Ishikawa (cell line): Measurements from ENCODE around the gene LRRC75B.

Source experiments
- CREB1 ChIP-seq: IDR thresholded peaks from 2 replicates; pipeline ENCODE4 v1.6.1; 2012; ENCODE audit warnings: low read depth
- EP300 ChIP-seq: IDR thresholded peaks from 2 replicates; pipeline ENCODE4 v1.6.1; 2012; ENCODE audit warnings: borderline replicate concordance
- FOXM1 ChIP-seq: IDR thresholded peaks from 2 replicates; pipeline ENCODE4 v1.6.1; 2012; ENCODE audit warnings: low read depth, borderline replicate concordance
- RAD21 ChIP-seq: IDR thresholded peaks from 2 replicates; pipeline ENCODE4 v1.6.1; 2012; ENCODE audit warnings: low read depth
- TAF1 ChIP-seq: IDR thresholded peaks from 2 replicates; pipeline ENCODE4 v1.6.1; 2012; ENCODE audit warnings: low read depth, mild to moderate bottlenecking
- TCF12 ChIP-seq: IDR thresholded peaks from 2 replicates; pipeline ENCODE4 v1.6.1; 2012; ENCODE audit warnings: low read depth
- TEAD4 ChIP-seq: IDR thresholded peaks from 2 replicates; pipeline ENCODE4 v1.6.1; 2012
- YY1 ChIP-seq: IDR thresholded peaks from 2 replicates; pipeline ENCODE4 v1.6.1; 2012; ENCODE audit warnings: low read depth
- ZBTB7A ChIP-seq: IDR thresholded peaks from 2 replicates; pipeline ENCODE4 v1.6.1; 2012; ENCODE audit warnings: low read depth
- TF ChIP-seq, protein P1 (sequence below): IDR thresholded peaks from 2 replicates; pipeline ENCODE4 v1.6.1; 2012

- no peak for TF ChIP-seq RAD21
- no peak for TF ChIP-seq YY1
- TF ChIP-seq FOXM1 = no peak
- no peak for TF ChIP-seq TEAD4
- TF ChIP-seq EP300 = no peak
- TF ChIP-seq TAF1 = no peak
- no peak for TF ChIP-seq TCF12
- no peak for TF ChIP-seq ZBTB7A
- TF ChIP-seq, protein P1, sequence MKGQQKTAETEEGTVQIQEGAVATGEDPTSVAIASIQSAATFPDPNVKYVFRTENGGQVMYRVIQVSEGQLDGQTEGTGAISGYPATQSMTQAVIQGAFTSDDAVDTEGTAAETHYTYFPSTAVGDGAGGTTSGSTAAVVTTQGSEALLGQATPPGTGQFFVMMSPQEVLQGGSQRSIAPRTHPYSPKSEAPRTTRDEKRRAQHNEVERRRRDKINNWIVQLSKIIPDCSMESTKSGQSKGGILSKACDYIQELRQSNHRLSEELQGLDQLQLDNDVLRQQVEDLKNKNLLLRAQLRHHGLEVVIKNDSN = no peak
- TF ChIP-seq CREB1 = no peak
Measured at GRCh38 chr22:24590596-24591173, 2.2 kb downstream of the LRRC75B start.
